ENCODE results near the gene CD79B.

The CD79B gene

DNA sequence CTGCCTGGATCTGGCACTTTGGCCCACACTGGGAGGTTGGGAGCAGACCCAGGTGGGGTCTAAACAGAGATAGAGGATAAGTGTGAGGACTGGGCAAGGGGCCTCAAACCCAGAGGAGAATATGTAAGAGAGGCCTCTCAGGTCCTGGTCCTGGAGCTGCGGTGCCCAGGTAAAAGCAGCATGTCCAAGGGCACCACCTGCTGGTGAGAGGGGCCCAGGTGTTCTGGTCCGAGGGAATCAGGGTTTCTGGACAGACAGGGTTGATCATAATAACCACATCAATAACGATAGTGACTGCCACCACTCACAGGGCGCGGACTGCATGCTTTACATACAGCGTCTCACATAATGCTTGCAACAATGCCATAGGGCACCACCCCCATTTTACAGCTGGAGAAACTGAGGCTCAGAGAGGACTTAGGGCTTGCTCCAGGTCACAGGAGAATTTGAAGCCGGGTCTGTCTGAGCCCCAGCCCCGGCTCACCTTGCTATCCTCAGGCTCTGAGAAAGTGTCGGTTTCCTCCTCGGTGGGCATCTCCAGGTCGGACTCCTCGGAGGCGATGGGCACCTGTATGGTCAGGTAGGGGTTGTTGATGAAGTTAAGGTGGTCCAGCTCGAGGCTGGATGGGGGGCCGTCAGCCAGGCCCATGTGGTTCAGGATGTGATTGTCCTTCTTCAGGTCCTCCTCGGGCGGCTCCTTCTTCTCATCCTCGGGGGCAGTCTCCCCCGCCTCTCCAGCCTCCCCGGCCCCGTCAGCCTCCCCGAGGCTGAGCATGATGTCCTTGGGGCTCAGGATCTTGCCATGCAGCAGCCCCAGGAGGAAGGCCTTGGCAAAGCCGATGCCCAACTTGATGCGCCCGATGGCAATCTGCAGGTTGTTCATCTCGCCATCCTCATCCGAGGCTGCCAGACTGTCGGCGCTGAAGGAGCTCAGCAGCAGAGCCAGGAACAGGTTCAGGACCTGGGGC lies 19.1 kb upstream of the CD79B start:
- no peak for DNase-seq

DNA sequence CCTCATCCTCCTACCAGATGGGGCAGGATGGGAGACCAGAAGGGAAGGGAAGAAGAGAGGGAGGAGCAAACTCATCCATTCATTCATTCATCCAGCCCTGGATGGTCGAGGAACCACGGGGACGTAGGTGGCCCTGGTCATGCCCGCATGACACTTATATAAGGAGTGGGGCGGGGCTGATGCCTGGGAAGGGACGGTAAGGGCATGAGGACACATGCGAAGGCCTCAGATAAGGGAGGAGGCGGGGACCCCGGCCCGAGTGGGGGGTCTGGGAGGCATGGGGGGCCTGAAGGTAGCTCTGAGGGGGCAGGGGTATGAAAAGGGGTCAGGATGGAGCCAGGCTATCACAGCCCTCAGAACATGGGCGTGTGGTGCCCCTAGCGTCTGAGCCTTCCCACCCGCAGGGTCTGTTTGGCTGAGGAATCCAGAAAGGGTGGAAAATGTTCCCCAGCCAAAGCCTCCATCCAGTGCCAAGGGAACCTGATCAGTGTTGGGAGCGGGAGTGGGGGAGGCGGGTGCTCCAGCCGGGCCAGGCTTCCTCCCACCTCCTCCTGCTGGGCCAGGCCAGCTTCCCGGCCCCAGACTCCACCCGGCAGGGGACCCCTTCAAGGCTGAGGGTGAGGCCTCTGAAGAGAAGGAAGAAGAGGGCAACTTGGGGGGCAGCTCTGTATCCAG lies 17.6 kb upstream of the CD79B start:
- DNase-seq = no peak

DNA sequence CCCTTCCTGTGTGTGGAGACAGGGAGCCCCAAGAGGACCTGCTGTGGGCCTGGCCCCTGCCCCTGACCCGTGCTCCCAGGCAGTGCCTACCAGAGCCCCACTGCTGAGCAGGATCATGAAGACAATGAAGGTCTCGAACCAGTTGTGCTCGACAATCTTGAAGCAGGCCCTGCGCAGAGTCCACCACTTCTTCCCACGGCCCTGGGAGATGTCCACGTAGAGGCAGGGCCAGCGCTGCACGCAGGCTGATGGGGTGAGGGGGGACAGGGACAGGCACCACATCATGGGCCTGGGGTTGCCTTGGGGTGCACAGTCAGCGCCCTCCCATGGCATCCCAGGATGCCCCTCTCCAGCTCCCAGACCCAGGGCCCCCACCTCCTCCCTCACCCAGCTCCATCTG lies 16.4 kb upstream of the CD79B start:
- DNase-seq = no peak

DNA sequence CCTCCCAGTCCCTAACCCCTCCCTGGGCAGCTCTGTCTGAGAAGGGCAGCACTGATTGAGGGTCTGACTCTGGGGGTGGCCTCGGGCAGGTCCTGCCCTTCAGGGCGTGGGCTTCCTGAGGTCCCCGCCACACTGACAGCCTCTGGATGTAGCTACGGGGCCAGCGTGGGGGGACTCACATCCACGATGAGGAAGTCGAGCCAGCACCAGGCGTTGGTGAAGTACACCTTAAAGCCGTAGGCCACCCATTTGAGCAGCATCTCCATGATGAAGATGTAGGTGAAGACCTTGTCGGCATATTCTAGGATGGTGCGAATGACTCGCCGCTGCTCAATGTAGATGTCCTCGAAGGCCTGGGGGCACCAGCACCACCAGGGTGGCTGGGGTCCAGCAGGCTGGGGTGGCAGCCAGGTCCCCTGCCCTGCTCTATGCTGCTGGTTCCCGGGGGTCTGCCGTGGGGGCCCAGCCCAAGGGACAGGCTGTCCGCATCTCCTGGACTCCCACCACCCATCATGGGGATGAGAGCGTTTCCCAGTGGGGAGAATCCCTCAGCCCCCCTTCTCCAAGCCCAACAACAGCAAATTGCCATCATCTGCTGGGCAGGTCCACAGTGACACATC lies 15.7 kb upstream of the CD79B start:
- no peak for DNase-seq

DNA sequence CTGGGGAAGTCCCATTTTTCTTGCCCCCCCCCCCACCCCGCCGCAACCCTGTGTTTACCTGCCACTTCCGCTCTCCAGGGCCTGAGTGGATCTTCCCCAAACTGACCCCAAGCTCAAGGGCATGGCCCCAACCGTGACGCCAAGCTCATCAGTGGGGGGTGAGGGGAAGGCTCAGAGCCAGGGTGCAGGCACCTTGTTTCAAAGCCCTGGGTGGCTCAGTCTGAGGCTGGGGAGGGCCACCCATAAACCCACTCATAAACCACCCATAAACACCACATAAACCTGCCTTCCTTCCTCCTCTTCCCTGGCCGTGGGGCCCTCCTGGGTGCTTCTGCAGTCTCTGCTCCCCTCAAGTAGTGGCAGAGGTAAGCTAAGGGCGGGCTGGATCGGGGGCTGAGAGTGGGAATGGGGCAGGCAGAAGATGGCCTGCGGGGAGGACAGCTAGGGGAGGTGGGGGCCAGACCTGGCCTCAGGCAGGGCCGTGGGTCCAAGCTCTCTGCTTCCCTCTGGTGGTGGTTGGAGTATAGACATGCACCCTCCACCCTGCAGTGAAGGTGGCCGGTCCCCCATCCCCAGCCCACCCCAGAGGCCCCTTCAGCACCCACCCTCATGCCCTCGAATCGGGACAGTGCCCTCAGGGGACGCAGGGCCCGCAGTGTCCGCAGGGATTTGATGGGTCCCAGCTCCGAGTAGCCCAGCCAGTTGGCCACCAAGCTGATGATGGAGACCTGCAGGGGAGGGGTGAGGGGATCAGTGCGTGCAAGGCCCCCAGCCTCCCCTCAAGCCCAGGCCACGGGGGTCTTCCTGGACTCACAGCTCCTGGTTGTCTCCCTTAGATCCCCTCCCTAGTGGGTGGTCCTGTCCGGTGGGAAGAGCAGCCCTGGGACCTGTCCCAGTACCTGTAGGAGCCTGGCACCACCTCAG lies 14.6 kb upstream of the CD79B start:
- peak; percentile 21 for DNase-seq

DNA sequence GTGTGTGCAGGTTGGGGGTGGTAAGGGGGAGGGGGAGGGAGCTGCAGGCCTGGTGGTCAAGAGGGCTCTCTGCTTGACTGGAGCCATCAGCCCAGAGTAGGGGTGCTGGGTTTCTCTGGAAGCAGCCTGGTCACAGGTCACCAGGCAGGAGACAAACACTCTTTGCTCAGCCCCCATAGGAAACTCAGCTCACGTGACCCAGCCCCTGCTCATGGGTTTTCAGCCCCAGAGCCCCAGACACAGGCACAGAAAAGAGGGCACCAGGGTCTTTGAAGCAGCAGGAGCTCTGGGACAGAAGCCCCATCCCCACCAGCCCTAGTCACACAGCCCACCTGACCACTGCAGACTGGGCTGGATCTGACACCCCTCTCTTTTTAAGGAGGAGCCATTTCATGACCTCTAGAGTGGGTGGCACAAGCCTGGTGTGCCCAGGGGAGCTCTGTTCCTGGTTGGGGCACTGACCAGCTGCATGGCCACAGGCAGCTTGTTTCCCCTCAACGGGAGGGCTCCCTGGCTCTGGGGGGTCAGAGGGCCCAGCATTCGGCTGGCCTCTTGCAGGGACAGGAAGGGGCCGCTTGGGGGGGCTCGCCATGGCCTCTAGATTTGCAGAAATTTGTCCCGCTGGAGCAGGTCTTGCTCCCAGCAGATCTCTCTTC lies 13.8 kb upstream of the CD79B start:
- DNase-seq = no peak

DNA sequence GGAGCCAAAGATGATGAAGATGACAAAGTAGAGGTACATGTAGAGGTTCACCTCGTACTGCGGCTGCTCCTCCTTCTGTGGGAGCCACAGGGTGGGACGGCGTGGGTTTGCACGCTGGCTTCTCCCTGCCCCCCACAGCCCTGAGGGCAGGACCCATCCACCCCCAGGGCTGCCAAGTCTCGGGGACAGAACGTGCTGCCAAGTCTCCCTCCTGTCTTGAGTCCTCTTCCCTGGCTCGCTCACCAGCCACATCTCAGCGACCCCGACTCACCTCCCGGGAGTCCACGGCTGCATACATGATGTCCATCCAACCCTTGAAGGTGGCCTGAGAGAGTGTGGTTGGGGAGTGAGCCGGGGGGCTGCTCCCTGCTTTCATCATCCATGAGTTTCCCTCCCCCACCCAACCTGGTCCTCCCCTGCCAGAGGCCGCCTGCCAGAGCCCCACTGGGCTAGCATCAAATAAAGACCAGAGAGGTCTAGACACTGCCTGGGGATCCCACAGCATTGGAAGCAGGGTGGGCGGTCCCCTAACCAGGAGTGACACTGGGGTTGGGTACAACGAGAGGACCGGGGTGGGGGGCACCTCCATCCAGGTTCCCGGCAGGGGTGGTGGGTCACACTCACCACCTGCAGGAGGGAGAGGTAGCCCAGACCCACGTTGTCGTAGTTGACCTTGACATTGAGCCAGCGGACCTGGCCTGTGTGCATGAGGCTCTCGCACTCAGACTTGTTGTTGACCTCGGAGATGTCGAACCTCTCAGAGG lies 12.8 kb upstream of the CD79B start:
- no peak for DNase-seq

DNA sequence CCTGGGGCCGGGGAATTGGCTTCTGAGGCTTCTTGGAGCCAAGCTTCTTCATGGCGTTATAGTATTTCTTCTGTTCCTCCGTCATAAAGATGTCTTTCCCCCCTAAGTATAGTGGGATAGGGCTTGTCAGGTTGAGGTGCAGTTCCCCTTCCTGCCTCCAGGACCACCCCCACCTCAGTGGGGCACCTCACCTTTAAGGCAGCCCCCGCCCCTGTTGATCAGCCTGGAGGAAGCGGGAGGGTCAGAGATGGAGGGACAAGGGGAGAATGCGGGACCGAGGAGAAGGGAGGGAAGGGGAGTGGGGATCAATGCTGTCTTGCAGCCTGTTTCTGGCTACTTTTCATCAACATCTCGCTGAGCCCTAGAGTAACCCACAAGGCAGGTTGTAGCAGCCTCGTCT lies 11.6 kb upstream of the CD79B start:
- DNase-seq = no peak

DNA sequence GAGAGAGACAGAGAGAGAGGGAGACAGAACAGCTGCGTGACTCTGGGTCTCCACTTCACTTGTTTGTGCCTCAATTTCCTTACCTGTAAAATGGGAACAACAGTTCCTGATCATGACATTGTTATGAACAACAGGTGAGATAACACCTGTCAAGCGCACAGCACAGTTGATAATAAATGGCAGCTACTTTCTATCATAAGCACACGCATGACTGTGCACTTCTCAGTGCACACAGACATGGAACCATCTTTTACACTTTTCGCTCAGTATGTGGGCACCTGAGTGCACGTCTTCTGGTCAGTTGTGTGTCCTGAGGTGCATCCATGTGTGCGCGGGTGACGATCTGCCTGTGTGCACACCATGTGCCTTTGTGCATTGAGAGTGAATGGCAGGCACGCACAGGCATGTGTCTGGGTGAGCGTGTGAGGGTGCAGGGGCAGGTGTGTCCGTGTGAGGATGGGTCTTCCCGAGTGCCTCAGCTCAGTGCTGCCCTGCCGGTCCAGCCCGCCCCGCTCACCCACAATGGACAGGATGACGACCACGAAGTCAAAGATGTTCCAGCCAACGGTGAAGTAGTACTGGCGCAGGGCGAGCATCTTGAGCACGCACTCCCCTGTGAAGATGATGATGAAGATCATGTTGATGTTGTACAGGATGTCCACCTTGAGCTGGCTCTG lies 10.3 kb upstream of the CD79B start:
- DNase-seq = no peak

DNA sequence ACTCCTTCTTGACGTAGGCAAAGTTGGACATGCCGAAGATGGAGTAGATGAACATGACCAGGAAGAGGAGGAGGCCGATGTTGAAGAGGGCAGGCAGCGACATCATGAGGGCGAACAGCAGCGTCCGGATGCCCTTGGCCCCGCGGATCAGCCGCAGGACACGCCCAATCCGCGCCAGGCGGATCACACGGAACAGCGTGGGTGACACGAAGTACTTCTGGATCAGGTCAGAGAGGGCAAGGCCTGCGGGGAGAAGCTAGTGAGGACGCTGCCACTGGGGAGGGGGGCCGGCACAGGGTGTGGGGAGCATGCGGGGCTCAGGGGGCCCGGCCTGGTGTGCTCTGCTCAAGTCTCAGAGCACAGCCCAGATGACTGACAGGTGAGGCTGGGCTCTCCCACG lies 9.6 kb upstream of the CD79B start:
- no peak for DNase-seq

DNA sequence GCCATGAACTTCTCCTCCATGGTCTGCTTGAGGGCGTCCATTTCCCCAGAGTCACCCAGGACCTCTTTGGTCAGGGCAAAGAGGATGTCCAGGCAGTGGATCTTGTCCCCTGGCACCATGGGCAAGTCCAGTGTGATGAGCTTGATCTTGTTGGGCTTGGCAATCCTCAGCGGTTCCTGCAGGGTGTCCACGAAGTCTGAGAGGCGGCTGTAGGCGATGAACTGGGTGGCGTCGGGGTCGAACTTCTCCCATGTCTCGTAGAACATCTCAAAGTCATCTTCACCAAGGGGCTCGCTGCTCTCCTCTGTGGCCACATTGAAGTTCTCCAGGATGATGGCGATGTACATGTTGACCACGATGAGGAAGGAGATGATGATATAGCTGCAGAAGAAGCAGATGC lies 9.0 kb upstream of the CD79B start:
- no peak for DNase-seq

DNA sequence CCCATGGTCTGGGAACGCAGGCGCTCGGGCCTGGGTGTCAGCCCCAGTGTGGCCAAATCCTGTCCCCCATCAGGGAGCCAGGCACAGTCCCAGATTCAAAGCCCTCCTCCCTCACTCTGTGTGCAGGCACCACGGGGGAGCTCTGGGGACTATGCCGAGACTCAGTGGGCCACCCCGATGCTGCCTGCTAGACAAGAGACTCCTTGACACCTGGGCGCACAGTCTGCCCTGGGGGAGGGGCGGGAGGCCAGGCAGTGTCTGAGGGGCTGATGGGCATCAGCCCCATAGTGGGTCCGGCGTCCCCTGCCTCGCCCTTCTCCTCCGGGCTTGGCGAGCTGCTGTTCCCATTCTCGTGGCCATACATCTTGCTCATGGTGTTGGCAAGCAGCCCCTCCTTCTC lies 8.5 kb upstream of the CD79B start:
- DNase-seq = no peak

DNA sequence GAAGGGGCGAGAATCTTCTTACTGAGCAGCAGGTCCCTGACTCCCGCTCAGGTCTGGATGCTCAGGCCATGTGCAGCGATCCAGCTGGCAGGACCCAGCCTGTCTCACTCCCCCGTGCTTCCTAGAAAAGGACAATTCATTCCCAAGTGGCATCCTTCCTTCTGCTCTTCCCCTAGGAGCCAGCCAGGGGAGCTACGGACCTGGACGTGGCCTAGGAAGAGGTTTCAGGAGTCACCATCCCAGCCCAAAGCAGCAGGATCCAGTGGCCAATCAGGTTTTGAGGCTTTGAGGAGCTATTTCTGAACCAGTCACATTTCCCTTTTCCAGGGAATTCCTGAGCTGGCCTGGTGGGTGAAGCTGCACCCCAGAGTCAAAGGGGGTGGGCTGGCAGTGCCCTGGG lies 7.8 kb upstream of the CD79B start:
- no peak for DNase-seq

DNA sequence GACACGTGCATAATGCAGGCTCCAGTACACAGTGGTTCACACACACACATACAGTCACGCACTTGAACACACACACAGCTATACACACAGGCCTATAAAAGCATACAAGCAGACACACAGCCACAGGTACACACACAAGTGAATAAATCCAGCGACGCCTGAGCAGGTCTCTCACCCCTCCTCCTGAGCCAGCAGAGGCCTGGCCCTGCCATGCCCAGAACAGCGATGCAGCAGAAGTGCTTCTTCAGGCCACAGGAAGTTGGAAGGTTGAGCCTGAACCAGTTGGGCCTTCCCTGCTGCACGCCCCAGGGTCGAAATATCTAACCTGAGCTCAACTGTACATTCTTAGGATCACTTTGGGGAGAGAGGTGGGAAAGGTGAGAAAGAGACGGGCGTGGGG lies 7.3 kb upstream of the CD79B start:
- DNase-seq = no peak

DNA sequence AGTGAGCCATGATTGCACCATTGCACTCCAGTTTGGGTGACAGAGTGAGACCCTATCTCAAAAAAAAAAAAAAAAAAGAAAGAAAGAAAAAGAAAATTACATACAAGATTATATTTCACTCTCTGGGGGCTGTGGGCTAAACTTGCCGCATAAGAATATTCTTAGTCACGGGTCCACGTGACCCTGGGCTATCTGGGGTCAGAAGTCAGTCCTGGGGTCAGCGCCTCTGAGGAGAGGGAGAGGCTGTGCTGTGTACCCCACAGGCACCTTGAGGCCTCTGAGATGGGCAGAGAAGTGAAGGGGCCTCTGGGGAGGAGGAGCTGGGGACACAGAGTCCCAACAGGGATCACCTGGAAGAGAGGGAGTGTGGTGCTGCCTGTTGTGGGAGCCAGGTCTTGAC lies 5.8 kb upstream of the CD79B start:
- DNase-seq = no peak

DNA sequence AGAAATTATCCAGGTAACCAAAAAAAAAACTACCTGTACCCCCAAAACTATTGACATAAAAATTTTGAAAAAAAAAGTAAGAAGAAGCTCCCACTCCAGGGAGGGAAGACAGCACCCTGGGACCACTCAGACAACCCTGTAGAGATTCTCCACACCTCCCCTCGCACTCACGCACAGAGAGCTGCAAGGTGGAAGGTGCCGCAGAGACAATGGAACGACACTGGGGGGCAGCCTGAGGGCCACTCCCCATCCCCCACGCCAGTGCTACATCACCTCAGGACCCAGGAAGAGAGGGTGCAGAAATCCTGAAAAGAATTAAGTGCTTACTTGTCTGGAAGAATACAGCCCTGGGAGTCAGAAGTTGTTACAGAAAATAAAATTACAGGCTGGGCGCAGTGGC lies 5.2 kb upstream of the CD79B start:
- DNase-seq = no peak

DNA sequence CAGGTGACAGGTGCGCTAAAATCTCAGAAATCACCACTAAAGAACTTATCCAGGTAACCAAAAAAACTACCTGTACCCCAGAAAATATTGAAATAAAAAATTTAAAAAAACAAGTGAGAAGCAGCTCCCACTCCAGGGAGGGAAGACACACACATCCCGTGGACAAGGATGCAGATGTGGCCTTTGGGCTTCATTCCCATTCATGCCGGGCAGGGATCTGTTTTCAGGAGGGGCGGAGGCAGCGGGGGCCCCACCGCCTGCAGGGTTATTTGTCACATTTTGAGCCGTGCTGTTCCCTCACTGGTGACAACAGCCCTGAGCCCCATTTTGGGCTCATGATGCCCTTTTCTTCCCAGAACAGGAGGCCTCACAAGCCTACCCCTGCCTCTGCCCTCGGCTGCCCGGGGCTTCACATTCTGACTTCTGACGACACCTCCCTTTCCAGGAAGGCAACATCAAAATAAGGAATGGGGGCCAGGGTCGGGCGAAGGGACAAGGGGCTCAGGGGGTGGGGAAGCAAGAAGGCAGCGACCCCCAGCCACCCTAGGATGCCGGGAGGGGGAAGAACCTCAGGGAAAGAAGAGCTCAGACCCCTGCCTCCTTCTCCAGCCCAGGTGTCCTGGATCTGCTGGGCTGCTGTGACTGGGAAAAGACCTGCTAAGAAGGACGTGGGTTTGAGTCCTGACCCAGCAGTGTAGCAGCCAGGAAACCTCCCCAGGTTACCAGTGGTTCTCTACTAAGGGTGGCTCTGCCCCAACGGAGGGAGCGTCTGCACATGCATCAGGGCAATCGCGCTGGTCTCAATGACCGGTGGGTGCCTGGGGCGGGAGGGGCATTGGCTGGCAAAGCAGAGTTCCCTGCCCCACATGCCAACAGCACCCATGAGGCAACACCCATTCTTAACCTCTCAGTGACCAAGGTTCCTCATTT lies 2.3 kb upstream of the CD79B start:
- DNase-seq = no peak

DNA sequence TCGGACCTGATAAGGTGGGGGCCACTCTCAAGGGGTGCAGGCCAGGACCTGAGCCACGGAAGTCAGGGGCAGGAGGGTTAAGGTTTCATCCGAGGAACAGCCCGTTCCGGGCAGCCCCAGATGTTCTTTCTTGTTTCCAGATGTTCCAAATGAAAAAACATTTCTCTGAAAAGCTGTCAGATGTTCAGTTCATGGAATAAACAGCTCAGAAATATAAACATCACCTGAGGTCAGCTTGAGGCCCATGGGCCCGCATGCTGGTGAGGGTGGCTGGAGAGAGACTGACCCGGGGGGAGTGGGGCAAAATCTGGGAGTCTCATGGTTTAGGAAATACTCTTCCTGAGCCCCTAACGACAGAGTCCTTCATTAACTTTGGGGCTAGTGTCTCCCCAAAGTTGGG lies 1.5 kb upstream of the CD79B start:
- DNase-seq = no peak

DNA sequence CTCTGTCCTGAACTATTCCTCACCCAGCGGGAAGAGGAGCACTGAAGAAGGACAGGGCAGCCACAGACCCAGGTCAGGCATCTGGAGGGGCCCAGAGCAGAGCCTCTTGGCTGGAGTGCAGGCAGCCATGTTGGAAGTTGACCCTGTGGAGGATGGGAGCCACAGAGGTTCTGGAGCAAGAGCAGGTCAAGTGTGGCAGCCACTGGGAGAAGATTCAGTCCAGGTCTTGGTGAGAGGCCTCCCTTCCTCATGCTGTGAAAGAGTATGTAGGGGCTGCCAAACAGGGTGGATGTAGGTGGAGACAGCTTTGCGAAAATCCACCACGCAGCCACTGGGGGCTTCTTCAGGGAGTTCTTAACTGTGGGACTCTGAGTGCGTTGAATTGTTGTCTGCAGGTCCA lies 590 bp upstream of the CD79B start:
- no peak for DNase-seq
